HG02588 (cell line): ENCODE data around the gene TSR3.

Source experiments
- ATAC-seq: cut with Tn5 transposase; IDR thresholded peaks from one replicate; pipeline ENCODE4 v1.9.1; 2021; ENCODE audit warnings: mild to moderate bottlenecking, moderate library complexity; ENCODE audit not compliant: unreplicated experiment

TSR3 gene

GRCh38 chr16:1351582-1352362 is at the start of gene TSR3, which contains the start of gene GNPTG:
TSS of gene TSR3 (minus strand) at chr16:1351878. CDS start at chr16:1351804, 74 bp downstream.
TSS of gene GNPTG (plus strand) at chr16:1351931. CDS start at chr16:1351966, 35 bp downstream.
- ATAC-seq = peak; percentile 63

GRCh38 chr16:1401061-1401757 is 49.5 kb upstream of the TSR3 start:
- no peak for ATAC-seq

- no peak for ATAC-seq
Observed at GRCh38 chr16:1398826-1399581, 47.3 kb upstream of the TSR3 start.

GRCh38 chr16:1398351-1398750 is 46.7 kb upstream of the TSR3 start:
- ATAC-seq = no peak

GRCh38 chr16:1397779-1398178 is 46.1 kb upstream of the TSR3 start:
- ATAC-seq = no peak

- no peak for ATAC-seq
Observed at GRCh38 chr16:1395444-1396031, 43.9 kb upstream of the TSR3 start.

- ATAC-seq = no peak
Observed at GRCh38 chr16:1394367-1394951, 42.8 kb upstream of the TSR3 start.

- no peak for ATAC-seq
Observed at GRCh38 chr16:1393613-1394176, 42.0 kb upstream of the TSR3 start.

- no peak for ATAC-seq
Observed at GRCh38 chr16:1392826-1393225, 41.1 kb upstream of the TSR3 start.

GRCh38 chr16:1390239-1390779 is 38.6 kb upstream of the TSR3 start:
- no peak for ATAC-seq

- no peak for ATAC-seq
Observed at GRCh38 chr16:1389762-1390161, 38.1 kb upstream of the TSR3 start.

- no peak for ATAC-seq
Observed at GRCh38 chr16:1387331-1387730, 35.7 kb upstream of the TSR3 start.

GRCh38 chr16:1385232-1385631 is 33.6 kb upstream of the TSR3 start:
- ATAC-seq = no peak

GRCh38 chr16:1383556-1383955 is 31.9 kb upstream of the TSR3 start:
- no peak for ATAC-seq

GRCh38 chr16:1381612-1382406 is 30.1 kb upstream of the TSR3 start:
- no peak for ATAC-seq

- ATAC-seq = no peak
Observed at GRCh38 chr16:1380195-1380594, 28.5 kb upstream of the TSR3 start.

- peak; percentile 40 for ATAC-seq
Observed at GRCh38 chr16:1379304-1380076, 27.8 kb upstream of the TSR3 start.

GRCh38 chr16:1378804-1379303 is 27.2 kb upstream of the TSR3 start:
- peak; percentile 33 for ATAC-seq
